Spleen (tissue), 7 donors: ENCODE data around the gene CERS1.

Source experiments
- CTCF ChIP-seq, 11 experiments: fragments of 200-600 bp in 7 of 11; fragments of 450-650 bp in 4 of 11; sonication (generic) in 4 of 11; IDR thresholded peaks in 8 of 11; conservative IDR thresholded peaks in 3 of 11; 1 replicate in 7 of 11; 2 replicates in 4 of 11; pipeline versions ENCODE4 v1.4.0 to v1.8.0; 2016 to 2021; ENCODE audit warnings: antibody characterized with exemption in 11 of 11, inconsistent platforms in 4 of 11, mild to moderate bottlenecking in 1 of 11
- POLR2A ChIP-seq, 3 donors: fragments of 450-650 bp; IDR thresholded peaks; one replicate each; pipeline ENCODE4 v1.5.1; 2017; ENCODE audit warnings: antibody characterized with exemption in 3 of 3, mild to moderate bottlenecking in 1 of 3
- POLR2AphosphoS5 ChIP-seq, 3 donors: sonication (generic); formaldehyde crosslinking; IDR thresholded peaks; one replicate each; pipeline ENCODE4 v1.5.1; 2017; ENCODE audit warnings: antibody characterized with exemption in 3 of 3
- donor health status: DM: no; HTN: no; CAD: no; lungs with moderate emphysema.
- donor health status: DM: no; HTN: no; CAD: no.
- donor health status: DM: no; HTN: no; CAD: no.

- no peak for TF ChIP-seq POLR2A (IDR thresholded peaks at IDR 0.05)
- TF ChIP-seq CTCF (IDR thresholded peaks at IDR 0.05 in 8 of 11, conservative IDR thresholded peaks at IDR 0.05 in 3 of 11), result no peak
- peak in 2 of 3 donors; percentile 18 to 63 for TF ChIP-seq POLR2AphosphoS5 (IDR thresholded peaks at IDR 0.05)
Observed at GRCh38 chr19:18906605-18907519, 10.9 kb upstream of the CERS1 start.
